Activated CD4-positive, CD25-positive, alpha-beta regulatory T cell treated with anti-CD3 and anti-CD28 coated beads, Interleukin-2, amount 50 U/mL, for 16 hours (primary cell): ENCODE data around the gene PITPNC1.
"Not testable (repeated sequence)": the region's sequence is repeated elsewhere in the genome, so short reads cannot be mapped to it uniquely, and the experiment has no call there.

ENCODE experiments used
- DNase-seq: peaks from one replicate; pipeline ENCODE4 v3.0.0-alpha.2; 2020; ENCODE audit warnings: low read depth, low spot score

PITPNC1 gene

DNA sequence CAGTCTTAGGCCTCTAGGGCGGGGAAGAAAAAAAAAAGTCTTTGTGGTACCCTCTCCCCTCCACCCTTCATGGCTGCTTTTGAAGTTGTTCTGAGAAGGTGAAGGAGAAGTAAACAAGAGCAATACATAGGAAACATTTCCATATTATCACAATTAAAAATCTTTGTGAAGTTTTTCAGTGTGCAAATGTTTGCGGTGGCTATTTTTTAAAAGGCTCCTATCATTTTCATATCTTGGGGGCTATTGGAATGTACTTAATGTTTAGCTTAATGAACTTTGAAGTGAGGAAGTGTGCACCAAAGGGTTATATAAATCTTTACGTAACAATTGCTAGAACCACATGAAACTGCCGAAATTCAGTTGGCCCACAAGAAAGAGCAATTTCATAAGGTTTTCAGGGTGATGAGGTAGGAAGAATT is 348.3 kb downstream of the PITPNC1 start:
- DNase-seq, result no peak

DNA sequence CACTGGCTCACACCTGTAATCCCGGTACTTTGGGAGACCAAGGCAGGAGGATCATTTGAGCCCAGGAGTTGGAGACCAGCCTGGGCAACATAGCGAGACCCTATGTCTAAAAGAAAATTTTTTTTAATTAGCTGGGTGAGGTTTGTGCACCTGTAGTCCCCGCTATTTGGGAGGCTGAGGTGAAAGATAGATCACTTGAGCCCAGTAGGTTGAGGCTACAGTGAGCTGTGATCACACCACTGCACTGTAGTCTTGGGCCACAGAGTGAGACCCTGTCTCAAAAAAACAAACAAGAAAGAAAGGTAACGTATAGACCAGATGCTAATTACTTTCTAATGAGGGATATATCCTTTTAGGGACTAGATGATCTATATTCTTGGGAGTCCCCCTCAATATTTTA is 348.7 kb downstream of the PITPNC1 start:
- no peak for DNase-seq

DNA sequence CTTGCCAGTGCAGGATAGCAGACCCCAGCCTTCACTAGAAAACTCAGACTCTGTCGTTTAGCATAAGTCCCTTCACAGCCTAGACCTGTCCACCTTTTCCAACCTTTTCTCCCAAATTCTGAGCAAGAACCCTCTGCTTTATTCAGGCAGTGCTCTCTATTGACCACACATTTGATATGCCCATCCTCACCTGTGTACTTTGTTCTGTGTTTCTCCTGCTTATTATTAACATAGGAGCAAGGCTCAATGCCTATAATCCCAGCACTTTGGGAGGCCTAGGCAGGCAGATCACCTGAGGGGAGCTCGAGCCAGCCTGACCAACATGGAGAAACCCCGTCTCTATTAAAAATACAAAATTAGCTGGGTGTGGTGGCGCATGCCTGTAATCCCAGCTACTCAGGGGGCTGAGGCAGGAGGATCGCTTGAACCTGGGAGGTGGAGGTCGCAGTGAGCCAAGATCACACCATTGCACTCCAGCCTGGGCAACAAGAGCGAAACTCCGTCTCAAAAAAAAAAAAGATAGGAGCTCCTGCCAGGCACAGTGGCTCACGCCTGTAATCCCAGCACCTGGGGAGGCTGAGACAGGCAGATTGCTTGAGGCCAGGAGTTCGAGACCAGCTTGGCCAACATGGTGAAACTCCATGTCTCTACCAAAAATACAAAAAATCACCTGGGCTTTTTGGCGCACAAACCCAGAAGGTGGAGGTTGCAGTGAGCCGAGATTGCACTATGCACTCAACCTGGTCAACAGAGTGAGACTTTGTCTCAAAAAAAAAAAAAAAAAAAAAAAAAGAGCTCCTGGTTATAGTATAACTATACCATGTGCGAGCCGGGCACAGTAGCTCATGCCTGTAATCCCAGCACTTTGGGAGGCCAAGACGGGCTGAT is 350.3 kb downstream of the PITPNC1 start:
- DNase-seq, result not testable (repeated sequence)

DNA sequence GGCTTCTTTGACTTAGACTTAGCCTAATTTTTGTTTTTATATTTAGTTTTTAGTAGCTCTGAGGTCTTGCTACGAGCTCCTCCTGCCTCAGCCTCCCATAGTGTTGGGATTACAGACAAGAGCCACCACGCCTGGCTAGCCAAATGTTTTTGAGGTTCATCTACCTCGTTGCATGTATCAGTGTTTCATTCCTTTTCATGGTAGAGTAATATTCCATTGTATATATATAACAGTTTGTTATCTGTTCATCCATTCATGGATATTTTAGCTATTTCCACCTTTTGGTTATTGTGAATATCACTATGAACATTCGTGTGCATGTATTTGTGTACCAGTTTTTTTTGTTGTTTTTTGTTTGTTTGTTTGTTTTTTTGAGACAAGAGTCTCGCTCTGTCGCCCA is 352.8 kb downstream of the PITPNC1 start:
- no peak for DNase-seq

DNA sequence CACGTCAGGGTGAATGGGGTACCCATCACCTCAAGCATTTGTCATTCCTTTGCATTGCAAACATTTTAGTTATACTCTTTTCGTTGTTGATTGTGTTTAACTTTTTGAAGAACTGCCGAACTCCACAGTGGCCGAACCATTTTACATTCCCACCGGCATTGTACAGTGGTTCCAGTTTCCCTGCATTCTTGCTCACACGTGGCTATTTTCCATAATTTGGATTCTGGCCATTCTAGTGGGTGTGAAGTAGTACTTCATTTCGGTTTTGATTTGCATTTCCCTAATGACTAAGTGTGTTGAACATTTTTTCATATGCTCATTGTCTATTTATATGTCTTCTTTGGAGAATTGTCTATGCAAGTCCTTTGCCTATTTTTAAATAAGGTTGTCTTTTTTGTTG is 353.6 kb downstream of the PITPNC1 start:
- no peak for DNase-seq

DNA sequence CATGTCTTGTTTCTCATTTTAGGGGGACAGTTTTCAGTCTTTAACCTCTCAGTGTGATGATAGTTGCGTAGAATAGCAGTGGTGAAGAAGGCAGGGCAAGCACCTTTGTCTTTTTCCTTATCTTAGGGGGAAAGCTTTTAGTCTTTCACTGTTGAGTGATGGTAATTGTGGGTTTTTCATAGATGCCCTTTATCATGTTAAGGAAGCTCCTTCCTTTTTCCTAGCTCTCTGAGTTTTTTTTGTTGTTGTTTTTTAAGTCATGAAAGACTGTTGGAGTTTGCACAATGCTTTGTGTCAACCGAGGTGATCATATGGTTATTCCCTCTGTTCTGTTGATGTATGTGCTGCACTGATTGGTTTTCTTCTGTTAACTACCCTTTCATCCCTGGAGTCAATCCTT is 356.4 kb downstream of the PITPNC1 start:
- DNase-seq, result no peak

DNA sequence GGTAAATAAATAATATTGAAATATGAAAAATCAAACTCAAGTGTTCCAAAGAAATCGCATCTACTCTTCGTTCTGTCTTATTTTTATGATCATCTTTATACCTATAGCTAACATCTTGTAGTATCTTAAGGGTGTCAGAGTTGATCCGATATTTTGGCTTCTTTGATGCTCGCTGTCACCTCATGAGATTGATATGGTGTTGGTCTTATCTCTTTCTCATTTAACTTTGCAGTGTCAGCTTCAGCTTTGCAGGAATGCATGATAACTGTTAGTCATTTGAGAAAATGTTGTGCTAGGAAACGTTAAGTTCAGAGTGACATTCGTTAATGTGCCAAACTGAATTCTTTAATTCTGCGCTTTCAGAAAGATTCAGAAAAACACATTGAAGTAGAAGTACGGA is 360.1 kb downstream of the PITPNC1 start:
- DNase-seq, result no peak

DNA sequence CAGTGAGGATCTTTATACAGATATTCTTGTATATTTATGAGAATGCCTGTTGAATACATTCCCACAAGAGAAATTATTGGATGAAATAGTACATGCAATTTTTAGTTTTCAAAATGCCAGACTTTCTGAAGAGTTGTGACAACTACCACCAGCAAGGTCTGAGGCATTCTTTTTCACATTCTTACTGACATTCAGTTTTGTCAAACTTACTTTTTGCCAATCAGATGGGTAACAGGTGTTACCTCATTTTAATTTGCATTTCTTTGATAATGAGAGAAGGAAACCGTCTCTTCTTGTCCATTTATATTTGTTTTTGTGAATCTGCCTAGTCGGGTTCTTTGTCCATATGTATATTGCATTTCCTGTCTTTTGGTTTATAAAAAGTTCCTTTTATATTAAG is 364.9 kb downstream of the PITPNC1 start:
- DNase-seq, result no peak
